HCT116 (cell line): ENCODE data around the gene FGFBP1.

Experiments used
- JUND ChIP-seq: IDR thresholded peaks from 2 replicates; pipeline ENCODE4 v1.6.1; 2012
- SIN3A ChIP-seq: IDR thresholded peaks from 2 replicates; pipeline ENCODE4 v1.6.1; 2012; ENCODE audit warnings: low read depth
- YY1 ChIP-seq: IDR thresholded peaks from 2 replicates; pipeline ENCODE4 v1.6.1; 2011; ENCODE audit warnings: low read length, low read depth, moderate library complexity, mild to moderate bottlenecking; ENCODE audit not compliant: insufficient replicate concordance; ENCODE audit errors: extremely low read depth
- TF ChIP-seq, protein P1 (sequence below), 3 experiments: fragments of 200-600 bp in 1 of 3; sonication (generic) in 1 of 3; IDR thresholded peaks in 2 of 3; conservative IDR thresholded peaks in 1 of 3; 2 replicates each; pipeline ENCODE4 v1.5.1; 2012 to 2017; ENCODE audit warnings: low read depth in 2 of 3, low read length in 2 of 3, antibody characterized with exemption in 1 of 3, borderline replicate concordance in 1 of 3, control low read depth in 1 of 3, mild to moderate bottlenecking in 1 of 3, mixed read lengths in 1 of 3, mixed run types in 1 of 3, moderate library complexity in 1 of 3; ENCODE audit not compliant: insufficient read depth in 1 of 3
- TF ChIP-seq, protein P2 (sequence below): IDR thresholded peaks from 2 replicates; pipeline ENCODE4 v1.6.1; 2012; ENCODE audit warnings: low read depth

DNA sequence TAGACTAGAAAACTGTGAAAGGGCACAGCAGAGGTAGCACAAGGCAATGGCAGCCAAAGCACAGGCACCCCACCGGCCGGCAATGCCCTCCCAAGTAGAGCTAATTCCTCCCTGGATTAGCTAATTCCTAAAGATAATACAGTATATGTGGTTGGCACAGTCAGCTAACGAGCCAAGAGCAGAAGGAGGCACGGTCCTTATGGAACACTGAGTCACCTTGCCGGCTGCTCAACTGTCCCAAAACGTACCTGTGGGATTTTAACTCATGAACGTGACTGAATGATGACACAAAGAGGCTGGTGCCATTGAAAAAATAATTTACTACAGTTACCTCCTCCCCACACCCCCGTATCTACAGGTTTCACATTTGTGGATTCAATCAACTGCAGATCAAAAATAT is 9.1 kb upstream of the FGFBP1 start:
- no peak for TF ChIP-seq JUND
- TF ChIP-seq SIN3A: no peak
- TF ChIP-seq, protein P1, sequence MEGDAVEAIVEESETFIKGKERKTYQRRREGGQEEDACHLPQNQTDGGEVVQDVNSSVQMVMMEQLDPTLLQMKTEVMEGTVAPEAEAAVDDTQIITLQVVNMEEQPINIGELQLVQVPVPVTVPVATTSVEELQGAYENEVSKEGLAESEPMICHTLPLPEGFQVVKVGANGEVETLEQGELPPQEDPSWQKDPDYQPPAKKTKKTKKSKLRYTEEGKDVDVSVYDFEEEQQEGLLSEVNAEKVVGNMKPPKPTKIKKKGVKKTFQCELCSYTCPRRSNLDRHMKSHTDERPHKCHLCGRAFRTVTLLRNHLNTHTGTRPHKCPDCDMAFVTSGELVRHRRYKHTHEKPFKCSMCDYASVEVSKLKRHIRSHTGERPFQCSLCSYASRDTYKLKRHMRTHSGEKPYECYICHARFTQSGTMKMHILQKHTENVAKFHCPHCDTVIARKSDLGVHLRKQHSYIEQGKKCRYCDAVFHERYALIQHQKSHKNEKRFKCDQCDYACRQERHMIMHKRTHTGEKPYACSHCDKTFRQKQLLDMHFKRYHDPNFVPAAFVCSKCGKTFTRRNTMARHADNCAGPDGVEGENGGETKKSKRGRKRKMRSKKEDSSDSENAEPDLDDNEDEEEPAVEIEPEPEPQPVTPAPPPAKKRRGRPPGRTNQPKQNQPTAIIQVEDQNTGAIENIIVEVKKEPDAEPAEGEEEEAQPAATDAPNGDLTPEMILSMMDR (IDR thresholded peaks at IDR 0.05 in 2 of 3, conservative IDR thresholded peaks at IDR 0.05 in 1 of 3; ENCODE audit: borderline replicate concordance in 1 of 3, insufficient read depth in 1 of 3, low read depth in 2 of 3, low read length in 2 of 3): no peak
- TF ChIP-seq YY1: no peak
- TF ChIP-seq, protein P2, sequence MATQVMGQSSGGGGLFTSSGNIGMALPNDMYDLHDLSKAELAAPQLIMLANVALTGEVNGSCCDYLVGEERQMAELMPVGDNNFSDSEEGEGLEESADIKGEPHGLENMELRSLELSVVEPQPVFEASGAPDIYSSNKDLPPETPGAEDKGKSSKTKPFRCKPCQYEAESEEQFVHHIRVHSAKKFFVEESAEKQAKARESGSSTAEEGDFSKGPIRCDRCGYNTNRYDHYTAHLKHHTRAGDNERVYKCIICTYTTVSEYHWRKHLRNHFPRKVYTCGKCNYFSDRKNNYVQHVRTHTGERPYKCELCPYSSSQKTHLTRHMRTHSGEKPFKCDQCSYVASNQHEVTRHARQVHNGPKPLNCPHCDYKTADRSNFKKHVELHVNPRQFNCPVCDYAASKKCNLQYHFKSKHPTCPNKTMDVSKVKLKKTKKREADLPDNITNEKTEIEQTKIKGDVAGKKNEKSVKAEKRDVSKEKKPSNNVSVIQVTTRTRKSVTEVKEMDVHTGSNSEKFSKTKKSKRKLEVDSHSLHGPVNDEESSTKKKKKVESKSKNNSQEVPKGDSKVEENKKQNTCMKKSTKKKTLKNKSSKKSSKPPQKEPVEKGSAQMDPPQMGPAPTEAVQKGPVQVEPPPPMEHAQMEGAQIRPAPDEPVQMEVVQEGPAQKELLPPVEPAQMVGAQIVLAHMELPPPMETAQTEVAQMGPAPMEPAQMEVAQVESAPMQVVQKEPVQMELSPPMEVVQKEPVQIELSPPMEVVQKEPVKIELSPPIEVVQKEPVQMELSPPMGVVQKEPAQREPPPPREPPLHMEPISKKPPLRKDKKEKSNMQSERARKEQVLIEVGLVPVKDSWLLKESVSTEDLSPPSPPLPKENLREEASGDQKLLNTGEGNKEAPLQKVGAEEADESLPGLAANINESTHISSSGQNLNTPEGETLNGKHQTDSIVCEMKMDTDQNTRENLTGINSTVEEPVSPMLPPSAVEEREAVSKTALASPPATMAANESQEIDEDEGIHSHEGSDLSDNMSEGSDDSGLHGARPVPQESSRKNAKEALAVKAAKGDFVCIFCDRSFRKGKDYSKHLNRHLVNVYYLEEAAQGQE: no peak
